T1000 (cell line): ENCODE results near the gene TIMM10.
A peak's percentile ranks its signal among the peaks of the same experiment; 100 is the strongest.

Experiments used
- DNase-seq: peaks from one replicate; lab custom pipeline; 2025; ENCODE audit warnings: mixed read lengths; lab: John Stamatoyannopoulos, UW

TIMM10 gene

GRCh38 chr11:57530596-57531507, at the start of gene TIMM10:
Gene TIMM10 (minus strand): TSS chr11:57530754. CDS start chr11:57530189, 565 bp downstream.
- DNase-seq, result peak; percentile 92

GRCh38 chr11:57574061-57574460, 43.5 kb upstream of the TIMM10 start:
- DNase-seq, result no peak

- DNase-seq, result no peak
Observed at GRCh38 chr11:57571606-57572005, 41.1 kb upstream of the TIMM10 start.

- DNase-seq, result no peak
Observed at GRCh38 chr11:57568330-57568766, 37.8 kb upstream of the TIMM10 start.

GRCh38 chr11:57567515-57568329, 37.2 kb upstream of the TIMM10 start, which contains the start of gene UBE2L6:
Gene UBE2L6 (minus strand): TSS chr11:57567672. CDS start chr11:57567611, 61 bp downstream.
- DNase-seq, result peak; percentile 63

- peak; percentile 14 for DNase-seq
Observed at GRCh38 chr11:57566905-57567514, 36.5 kb upstream of the TIMM10 start.

GRCh38 chr11:57566005-57566904, 35.7 kb upstream of the TIMM10 start:
- DNase-seq, result no peak

- no peak for DNase-seq
Observed at GRCh38 chr11:57562596-57562995, 32.0 kb upstream of the TIMM10 start.

- no peak for DNase-seq
Observed at GRCh38 chr11:57560146-57560545, 29.6 kb upstream of the TIMM10 start.

- DNase-seq, result no peak
Observed at GRCh38 chr11:57556041-57556440, 25.5 kb upstream of the TIMM10 start.

- no peak for DNase-seq
Observed at GRCh38 chr11:57555393-57555792, 24.8 kb upstream of the TIMM10 start.

- no peak for DNase-seq
Observed at GRCh38 chr11:57552479-57552878, 21.9 kb upstream of the TIMM10 start.

- DNase-seq, result no peak
Observed at GRCh38 chr11:57551941-57552340, 21.4 kb upstream of the TIMM10 start.

- DNase-seq, result no peak
Observed at GRCh38 chr11:57549983-57550382, 19.4 kb upstream of the TIMM10 start.

- no peak for DNase-seq
Observed at GRCh38 chr11:57547854-57548377, 17.4 kb upstream of the TIMM10 start.

GRCh38 chr11:57546869-57547475, 16.4 kb upstream of the TIMM10 start:
- no peak for DNase-seq

- DNase-seq, result no peak
Observed at GRCh38 chr11:57546451-57546850, 15.9 kb upstream of the TIMM10 start.

GRCh38 chr11:57545883-57546282, 15.3 kb upstream of the TIMM10 start:
- no peak for DNase-seq

GRCh38 chr11:57544566-57544965, 14.0 kb upstream of the TIMM10 start:
- no peak for DNase-seq

- DNase-seq, result no peak
Observed at GRCh38 chr11:57543593-57543992, 13.0 kb upstream of the TIMM10 start.
